Stimulated activated CD4-positive, alpha-beta T cell treated with anti-CD3 and anti-CD28 coated beads, Interleukin-15, amount 100 ng/mL, for 48 hours (primary cell): ENCODE results near the gene NBEAL1.
"Not testable (repeated sequence)": the region's sequence is repeated elsewhere in the genome, so short reads cannot be mapped to it uniquely, and the experiment has no call there.

ENCODE experiments used
- DNase-seq, 2 donors: peaks; one replicate each; pipeline ENCODE4 v3.0.0-alpha.2; 2020; ENCODE audit warnings: low read depth in 2 of 2

The NBEAL1 gene

GRCh38 chr2:203112342-203112741, 97.7 kb downstream of the NBEAL1 start:
- DNase-seq, result no peak

DNA sequence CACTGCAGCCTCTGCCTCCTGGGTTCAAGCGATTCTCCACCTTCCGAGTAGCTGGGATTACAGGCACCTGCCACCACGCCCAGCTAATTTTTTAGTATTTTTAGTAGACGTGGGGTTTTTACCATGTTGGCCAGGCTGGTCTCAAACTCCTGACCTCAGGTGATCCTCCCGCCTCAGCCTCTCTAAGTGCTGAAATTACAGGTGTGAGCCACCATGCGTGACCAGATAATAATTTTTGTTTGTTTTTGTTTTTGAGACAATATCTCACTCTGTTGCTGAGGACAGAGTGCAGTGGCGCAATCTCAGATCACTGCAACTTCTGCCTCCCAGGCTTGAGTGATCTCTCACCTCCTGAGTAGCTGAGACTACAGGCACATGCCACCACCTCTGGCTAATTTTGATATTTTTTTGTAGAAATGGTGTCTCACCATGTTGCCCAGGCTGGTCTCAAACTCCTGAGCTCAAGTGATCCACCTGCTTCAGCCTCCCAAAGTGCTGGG, 100.6 kb downstream of the NBEAL1 start:
- not testable (repeated sequence) for DNase-seq

GRCh38 chr2:203122317-203122986, 107.8 kb downstream of the NBEAL1 start:
- DNase-seq, result no peak

GRCh38 chr2:203126996-203127395, 112.3 kb downstream of the NBEAL1 start:
- no peak for DNase-seq

- no peak for DNase-seq
These were observed 120.4 kb downstream of the NBEAL1 start for GRCh38 chr2:203135105-203135504.

DNA sequence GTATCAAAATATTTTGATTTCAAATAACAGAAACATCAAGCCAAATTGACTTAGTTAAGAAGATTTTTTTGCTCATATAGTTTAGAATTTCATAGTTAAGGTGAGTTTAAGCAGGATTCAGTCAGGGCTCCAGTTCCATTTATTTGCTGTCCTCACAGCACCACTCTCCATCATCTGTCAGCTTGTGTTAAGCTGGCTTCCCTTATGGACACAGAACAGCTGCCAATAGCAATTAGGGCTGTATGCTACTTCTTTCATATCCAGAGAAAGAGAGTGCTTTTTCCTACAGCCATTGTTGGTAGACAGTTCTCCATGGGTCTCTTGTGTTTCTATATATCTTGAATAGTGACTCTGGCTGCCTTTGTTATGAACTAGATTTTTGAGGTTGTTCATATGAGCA, 128.7 kb downstream of the NBEAL1 start:
- no peak for DNase-seq

DNA sequence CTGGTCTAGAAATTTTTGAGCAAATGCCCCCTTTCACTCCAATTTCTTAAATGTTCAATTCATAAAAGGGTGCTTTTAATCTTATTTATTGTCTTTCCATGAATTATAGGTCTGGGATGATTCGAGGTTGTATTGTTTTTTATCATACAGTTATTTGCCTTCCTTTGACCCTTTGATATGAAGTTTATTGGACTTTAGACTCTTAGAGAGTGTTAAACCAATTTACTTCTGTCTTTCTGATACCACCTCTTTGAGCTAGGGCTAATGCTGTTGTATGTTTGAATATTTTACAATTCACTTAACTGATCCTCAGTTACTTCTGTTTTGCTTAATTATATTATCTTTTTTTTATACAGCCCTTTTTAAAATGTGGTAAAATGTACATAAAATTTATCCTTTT, 134.5 kb downstream of the NBEAL1 start:
- DNase-seq, result no peak

- no peak for DNase-seq
These were observed 140.7 kb downstream of the NBEAL1 start for GRCh38 chr2:203155406-203155805.

DNA sequence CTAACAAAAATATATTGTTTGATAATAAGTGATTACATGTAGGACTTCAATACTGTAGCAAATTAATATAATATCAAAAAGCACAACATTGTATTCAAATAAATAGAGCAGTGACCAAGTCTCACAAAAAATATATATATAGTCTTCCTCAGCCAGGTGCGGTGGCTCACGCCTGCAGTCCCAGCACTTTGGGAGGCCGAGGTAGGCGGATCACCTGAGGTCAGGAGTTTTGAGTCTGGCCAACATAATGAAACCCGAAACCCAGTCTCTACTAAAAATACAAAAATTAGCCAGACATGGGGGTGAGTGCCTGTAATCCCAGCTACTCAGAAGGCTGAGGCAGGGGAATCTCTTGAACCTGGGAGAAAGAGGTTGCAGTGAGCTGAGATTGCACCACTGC, 148.0 kb downstream of the NBEAL1 start:
- not testable (repeated sequence) for DNase-seq

DNA sequence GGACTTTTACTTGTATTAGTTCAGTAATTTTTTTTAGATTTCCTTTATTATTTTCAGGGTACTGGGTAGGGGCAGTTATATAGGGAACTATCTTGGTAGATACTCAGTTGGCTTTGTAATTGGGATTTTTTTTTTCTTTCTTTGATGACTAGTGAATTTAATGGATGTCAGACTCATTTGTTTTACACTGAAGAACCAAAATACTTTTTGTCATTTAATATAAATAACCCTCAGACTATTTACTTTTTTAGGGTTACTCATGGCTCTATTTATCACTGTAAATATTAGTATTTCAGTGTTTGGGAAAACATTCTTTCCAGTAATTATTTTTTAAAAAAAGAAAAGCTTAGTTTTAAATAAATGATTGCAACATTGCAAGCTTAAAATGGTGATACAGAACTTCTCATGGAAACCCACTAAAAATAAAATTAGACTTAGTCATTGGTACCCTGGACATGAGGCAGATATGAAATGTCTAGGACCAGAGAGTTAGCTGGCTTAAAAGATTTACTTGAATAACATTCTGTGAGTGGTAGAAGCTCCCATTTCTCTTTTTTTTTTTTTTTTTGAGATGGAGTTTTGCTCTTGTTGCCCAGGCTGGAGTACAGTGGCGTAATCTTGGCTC, 149.7 kb downstream of the NBEAL1 start:
- DNase-seq, result no peak

- no peak for DNase-seq
These were observed 153.1 kb downstream of the NBEAL1 start for GRCh38 chr2:203167751-203168150.

DNA sequence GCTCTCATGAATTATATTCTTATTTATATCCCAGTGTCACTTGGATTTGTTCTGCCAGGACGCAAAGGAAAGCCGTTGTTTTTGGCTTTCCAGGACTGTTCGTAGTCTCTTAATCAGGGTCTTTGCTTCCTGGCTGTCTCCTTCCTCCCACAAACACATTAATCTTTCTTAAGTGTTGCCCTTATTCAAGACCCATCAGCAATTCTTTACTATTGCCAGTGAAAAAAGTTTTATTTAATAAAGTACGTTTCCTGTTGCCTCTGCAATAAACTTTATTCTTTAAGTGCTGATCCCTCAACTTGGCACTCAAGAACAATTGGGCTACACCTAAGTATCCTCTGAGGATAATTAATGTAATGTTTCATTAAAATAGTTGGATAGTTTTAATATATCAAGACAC, 155.8 kb downstream of the NBEAL1 start:
- DNase-seq, result no peak

GRCh38 chr2:203175371-203175770, 160.7 kb downstream of the NBEAL1 start:
- DNase-seq, result no peak

- no peak for DNase-seq
These were observed 162.7 kb downstream of the NBEAL1 start for GRCh38 chr2:203177361-203177760.

- DNase-seq, result no peak
These were observed 171.2 kb downstream of the NBEAL1 start for GRCh38 chr2:203185864-203186263.

- not testable (repeated sequence) for DNase-seq
These were observed 175.9 kb downstream of the NBEAL1 start for GRCh38 chr2:203190547-203190946.

GRCh38 chr2:203191026-203191425, 176.4 kb downstream of the NBEAL1 start:
- not testable (repeated sequence) for DNase-seq

DNA sequence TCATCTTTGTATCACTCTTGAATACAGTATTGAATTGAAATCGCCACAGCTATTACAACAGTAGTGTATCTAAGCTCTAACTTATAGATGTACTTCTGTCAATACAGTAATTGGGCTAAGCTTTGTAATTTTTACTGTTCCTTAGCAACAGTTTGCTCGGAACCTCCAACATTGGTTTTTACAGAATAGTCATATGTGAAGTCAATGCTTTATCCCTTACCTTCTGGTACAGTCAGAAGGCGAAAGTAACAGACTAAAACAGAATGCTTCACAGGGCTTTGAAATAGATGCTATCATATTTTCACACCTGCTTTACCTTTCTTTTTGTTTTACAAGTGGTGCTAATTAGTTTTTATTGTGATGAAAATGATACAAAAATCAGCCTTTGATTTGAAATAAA, 177.3 kb downstream of the NBEAL1 start:
- DNase-seq, result no peak

- no peak for DNase-seq
These were observed 180.8 kb downstream of the NBEAL1 start for GRCh38 chr2:203195331-203196036.

DNA sequence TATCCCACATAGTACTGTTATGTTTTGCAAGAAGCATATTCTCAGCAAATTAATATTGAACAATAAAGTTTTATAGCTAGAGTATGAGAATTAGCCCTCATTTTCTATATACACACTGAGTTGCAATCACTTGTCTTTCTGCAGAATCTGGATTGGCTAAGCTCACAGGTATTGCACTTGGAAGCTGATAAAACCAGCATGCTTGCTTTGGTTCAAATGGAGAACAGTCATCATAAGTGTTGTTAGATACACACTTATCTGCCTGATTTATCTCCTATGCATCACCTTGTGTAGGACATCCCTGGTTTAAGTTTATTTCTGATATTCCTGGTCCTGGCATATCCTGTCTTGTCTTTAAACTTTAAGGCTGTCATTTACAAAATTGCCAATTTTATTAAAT, 186.2 kb downstream of the NBEAL1 start:
- DNase-seq, result no peak

DNA sequence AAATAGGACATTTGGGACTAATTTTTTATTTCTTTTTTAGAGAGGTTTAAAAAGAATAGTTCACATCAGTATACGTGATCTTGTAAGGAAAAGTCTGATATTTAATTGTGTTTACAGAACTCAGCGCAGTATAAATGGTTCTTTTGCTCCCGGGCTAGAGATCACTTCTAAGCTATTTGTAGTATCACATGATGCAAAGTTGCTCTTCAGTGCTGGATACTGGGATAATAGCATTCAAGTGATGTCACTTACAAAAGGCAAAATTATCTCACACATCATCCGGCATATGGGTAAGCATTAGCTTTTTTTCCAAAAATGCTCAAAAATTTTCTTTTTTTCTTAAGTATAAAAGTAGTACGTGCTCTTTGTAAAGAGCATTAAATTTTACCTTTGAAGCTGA, 186.8 kb downstream of the NBEAL1 start:
- DNase-seq, result no peak

GRCh38 chr2:203209538-203209937, 194.9 kb downstream of the NBEAL1 start:
- no peak for DNase-seq
